Endothelial cell of umbilical vein (primary cell): ENCODE data around the gene CCDC57. TPM values are rescaled to one million over a fixed set of nuclear protein-coding genes. Genes with fewer than 3 reads are reported as not detected.
"Not testable (repeated sequence)": the region's sequence is repeated elsewhere in the genome, so short reads cannot be mapped to it uniquely, and the experiment has no call there.

ENCODE experiments used
- BruUV-seq: library from RNA; stranded (reverse); fragments of 400-500 nt; replicated peaks from 2 replicates; lab custom pipeline; 2021; lab: Mats Ljungman, UMichigan
- CTCF ChIA-PET: fragments of 300-600, 350-600 bp; sonication (Branson Sonifier 250); formaldehyde crosslinking; loops from one replicate; lab custom pipeline; 2021; ENCODE audit warnings: antibody characterized with exemption, inconsistent platforms; lab: Charles Lee
- POLR2A ChIA-PET: fragments of 300-600, 350-600 bp; sonication (Branson Sonifier 250); formaldehyde crosslinking; loops from one replicate; lab custom pipeline; 2021; ENCODE audit warnings: antibody characterized with exemption, inconsistent platforms; lab: Charles Lee
- DNase-seq: peaks from one replicate; pipeline ENCODE4 v3.0.0-alpha.2; 2011; ENCODE audit warnings: low read depth, low spot score
- FAIRE-seq: peaks from 2 replicates; lab custom pipeline; 2011; peaks lifted over from hg19 to GRCh38; lab: Jason Lieb, UNC
- H2AFZ ChIP-seq: 2 replicates; pipeline ENCODE4 v1.6.0; 2012; ENCODE audit warnings: low read depth, low read length, control low read depth, inconsistent platforms
- H3K27ac ChIP-seq: 2 replicates; pipeline ENCODE4 v1.5.1; 2011; ENCODE audit warnings: low read depth, mild to moderate bottlenecking, control low read depth, low read length, moderate library complexity; ENCODE audit not compliant: insufficient read depth
- H3K27me3 ChIP-seq, 2 experiments: 2 replicates each; pipeline versions ENCODE4 v1.6.0 to v1.6.1; 2011; ENCODE audit warnings: low read length in 2 of 2, mixed read lengths in 1 of 2; ENCODE audit not compliant: control insufficient read depth in 2 of 2, insufficient read depth in 2 of 2
- H3K36me3 ChIP-seq, 2 experiments: 2 replicates in 1 of 2; 3 replicates in 1 of 2; pipeline ENCODE4 v1.5.1; 2011; ENCODE audit warnings: low read length in 2 of 2, mild to moderate bottlenecking in 1 of 2, moderate library complexity in 1 of 2; ENCODE audit not compliant: control insufficient read depth in 2 of 2, insufficient read depth in 2 of 2; ENCODE audit errors: extremely low read depth in 1 of 2
- H3K4me1 ChIP-seq: 3 replicates; pipeline ENCODE4 v1.5.1; 2011; ENCODE audit warnings: mild to moderate bottlenecking, low read length; ENCODE audit not compliant: control insufficient read depth, insufficient read depth; ENCODE audit errors: extremely low read depth
- H3K4me2 ChIP-seq: 2 replicates; pipeline ENCODE4 v1.6.1; 2011; ENCODE audit warnings: low read length, control low read depth, mixed read lengths; ENCODE audit not compliant: insufficient read depth
- H3K4me3 ChIP-seq, 3 experiments: fragments of 200-600 bp in 1 of 3; sonication (generic), shearing (Covaris generic) in 1 of 3; replicated peaks in 1 of 3; 2 replicates each; pipeline ENCODE4 v1.5.1; 2011 to 2016; ENCODE audit warnings: control low read depth in 3 of 3, low read length in 3 of 3, mild to moderate bottlenecking in 2 of 3, inconsistent platforms in 1 of 3, low read depth in 1 of 3, moderate library complexity in 1 of 3; ENCODE audit not compliant: insufficient read depth in 1 of 3
- H3K79me2 ChIP-seq: 2 replicates; pipeline ENCODE4 v1.6.0; 2012; ENCODE audit warnings: low read length, inconsistent platforms; ENCODE audit not compliant: control insufficient read depth, insufficient read depth
- H3K9ac ChIP-seq: replicated peaks from 2 replicates; pipeline ENCODE3; 2011; ENCODE audit warnings: low read length, control low read depth; ENCODE audit not compliant: insufficient read depth; ENCODE audit errors: extremely low read depth
- H3K9me1 ChIP-seq: replicated peaks from 3 replicates; pipeline ENCODE4 v1.6.0; 2011; ENCODE audit warnings: mild to moderate bottlenecking, low read length; ENCODE audit not compliant: control insufficient read depth, insufficient read depth; ENCODE audit errors: extremely low read depth
- H3K9me3 ChIP-seq: replicated peaks from 2 replicates; pipeline ENCODE4 v1.5.1; 2012; ENCODE audit warnings: low read length, inconsistent platforms; ENCODE audit not compliant: control insufficient read depth, insufficient read depth
- H4K20me1 ChIP-seq: replicated peaks from 2 replicates; pipeline ENCODE3; 2011; ENCODE audit warnings: mild to moderate bottlenecking, low read length; ENCODE audit not compliant: control insufficient read depth, insufficient read depth; ENCODE audit errors: extremely low read depth
- EZH2 ChIP-seq: IDR thresholded peaks from 2 replicates; pipeline ENCODE4 v1.6.1; 2012; ENCODE audit warnings: borderline replicate concordance, low read depth, mild to moderate bottlenecking, moderate library complexity, low read length, inconsistent platforms; ENCODE audit not compliant: severe bottlenecking
- GATA2 ChIP-seq: IDR thresholded peaks from 2 replicates; pipeline ENCODE4 v1.7.0; 2011; ENCODE audit warnings: low read depth, mild to moderate bottlenecking, moderate library complexity, mixed read lengths, low read length; ENCODE audit not compliant: insufficient read length, insufficient read depth
- JUN ChIP-seq: IDR thresholded peaks from 2 replicates; pipeline ENCODE4 v1.6.1; 2011; ENCODE audit warnings: borderline replicate concordance, low read depth; ENCODE audit not compliant: insufficient read length, insufficient read depth
- MAX ChIP-seq: IDR thresholded peaks from 2 replicates; pipeline ENCODE4 v1.6.1; 2011; ENCODE audit not compliant: insufficient read depth, insufficient read length
- MYC ChIP-seq: IDR thresholded peaks from one replicate; pipeline ENCODE4 v1.6.1; 2011; ENCODE audit warnings: mild to moderate bottlenecking, low read depth, low read length
- POLR2A ChIP-seq: IDR thresholded peaks from 2 replicates; pipeline ENCODE4 v1.6.1; 2012; ENCODE audit warnings: low read depth, mild to moderate bottlenecking, control low read depth, low read length
- dilution Hi-C: fragments of 300-500 bp; cut with MboI; formaldehyde crosslinking; loops from one replicate; pipeline ENCODE4 v1.15.0; 2019; ENCODE audit warnings: low sequenced_read_pairs; ENCODE audit not compliant: extremely low pct_ligation_motif_present
- intact Hi-C: fragments of 100-400 bp; cut with micrococcal nuclease; formaldehyde crosslinking; loops from one replicate; pipeline ENCODE4 v1.10.0; 2022
- polyA plus RNA-seq, 4 experiments: library from polyadenylated mRNA; depleted of rRNA in 3 of 4; stranded (reverse) in 3 of 4; unstranded in 1 of 4; fragments of >200 nt; gene quantifications; 2 replicates each; pipeline versions ENCODE4 v1.2.1 to v1.2.3, GENCODE V29; 2011 to 2012; ENCODE audit warnings: missing spikeins in 1 of 4
- total RNA-seq: library from RNA; stranded (reverse); gene quantifications from 2 replicates; pipeline ENCODE4 v1.2.3, GENCODE V29; 2021

The CCDC57 gene
- total and polyA plus RNA-seq, 2 donors (not counting 3 experiments of a cell fraction or from before 2014, with no cell fraction given) = 18.6 to 31.6 TPM

- no peak for TF ChIP-seq GATA2
- no peak for TF ChIP-seq POLR2A
- TF ChIP-seq MYC = no peak
- TF ChIP-seq EZH2 = no peak
- TF ChIP-seq JUN = no peak
- no peak for TF ChIP-seq MAX
- no TSS peak for BruUV-seq
- ChIA-PET POLR2A (no interaction called here), CTCF (no interaction called here)
- Histone ChIP-seq H4K20me1 (no peaks in the 10 kb centered on the region), H3K4me1 (no peaks in the 10 kb centered on the region), H3K9ac (no peak overlapping the region), H3K79me2 (no peaks in the 10 kb centered on the region), H3K4me2 (no peak overlapping the region), H2AFZ (no peak overlapping the region), H3K9me3 (no peaks in the 10 kb centered on the region), H3K4me3 (no peak overlapping the region), H3K36me3 (peaks cover 0 to 3% of the 10 kb centered on the region in 2 experiments), H3K9me1 (no peaks in the 10 kb centered on the region), H3K27ac (no peak overlapping the region), H3K27me3 (no peaks in the 10 kb centered on the region)
- dilution Hi-C loops (no loop called here), intact Hi-C loops (no loop called here)
- FAIRE-seq (no peak), DNase-seq (no peak)
Measured at GRCh38 chr17:82175201-82175600, 37.4 kb downstream of the CCDC57 start.

GRCh38 chr17:82174042-82174857 lies 38.4 kb downstream of the CCDC57 start:
- CTCF ChIA-PET = interaction anchor here (1.3 kb wide), 1 partner anchor 32 kb away, joined by 4 read pairs; no protein-coding TSS in a partner anchor
- dilution Hi-C loops, H3K9ac ChIP-seq, intact Hi-C loops, H3K27ac ChIP-seq, H2AFZ ChIP-seq, H3K4me1 ChIP-seq, BruUV-seq, FAIRE-seq, DNase-seq, H3K79me2 ChIP-seq, H3K4me2 ChIP-seq, H3K36me3 ChIP-seq, POLR2A ChIA-PET, H3K4me3 ChIP-seq, H3K9me1 ChIP-seq, H3K27me3 ChIP-seq, H4K20me1 ChIP-seq, H3K9me3 ChIP-seq: not testable (repeated sequence)
